HG03460 (cell line): ENCODE results near the gene NFE2L1.
"Not testable (repeated sequence)": the region's sequence is repeated elsewhere in the genome, so short reads cannot be mapped to it uniquely, and the experiment has no call there.

ENCODE experiments used
- ATAC-seq: cut with Tn5 transposase; IDR thresholded peaks from one replicate; pipeline ENCODE4 v1.9.1; 2021; ENCODE audit not compliant: unreplicated experiment

The NFE2L1 gene

DNA sequence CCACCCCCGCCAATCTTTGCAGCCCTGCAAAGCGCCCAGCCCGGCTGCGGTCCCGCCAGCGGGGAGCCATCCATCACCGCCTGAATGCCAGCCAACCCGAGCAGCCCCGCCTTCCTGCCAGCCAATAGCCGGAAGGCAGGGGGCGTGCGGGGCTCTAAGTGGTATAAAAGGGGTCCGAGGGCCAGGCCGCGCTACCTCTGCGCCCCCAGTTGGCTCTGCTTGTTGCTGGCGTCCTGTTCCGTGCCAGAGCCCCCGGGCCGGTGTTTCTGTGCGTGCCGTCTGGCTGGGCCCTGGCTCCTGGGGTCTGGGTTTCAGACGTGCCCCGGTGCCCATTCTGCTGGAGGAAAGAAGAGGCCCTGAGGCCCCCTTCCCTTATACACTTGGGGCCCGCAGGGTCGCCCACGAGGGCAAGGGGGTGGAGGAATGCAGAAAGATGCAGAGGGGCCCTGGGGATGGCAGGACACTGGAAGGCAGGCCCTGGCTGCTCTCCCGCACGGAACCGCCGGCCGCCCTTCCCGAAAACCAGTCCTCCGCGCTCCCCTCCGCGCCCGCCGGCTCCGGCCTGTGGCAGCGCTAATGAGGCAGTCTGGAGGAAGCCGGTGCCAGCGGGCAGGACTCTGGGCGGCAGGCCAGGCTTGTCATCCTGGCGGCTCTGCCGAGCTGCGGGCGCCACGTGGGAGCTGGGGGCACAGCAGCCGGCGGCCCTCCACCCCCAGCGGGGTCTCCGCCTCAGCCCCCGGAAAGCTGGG is 24.6 kb upstream of the NFE2L1 start:
- no peak for ATAC-seq

- ATAC-seq, result peak; percentile 8
These were observed 23.8 kb upstream of the NFE2L1 start for GRCh38 chr17:48024149-48025039.

DNA sequence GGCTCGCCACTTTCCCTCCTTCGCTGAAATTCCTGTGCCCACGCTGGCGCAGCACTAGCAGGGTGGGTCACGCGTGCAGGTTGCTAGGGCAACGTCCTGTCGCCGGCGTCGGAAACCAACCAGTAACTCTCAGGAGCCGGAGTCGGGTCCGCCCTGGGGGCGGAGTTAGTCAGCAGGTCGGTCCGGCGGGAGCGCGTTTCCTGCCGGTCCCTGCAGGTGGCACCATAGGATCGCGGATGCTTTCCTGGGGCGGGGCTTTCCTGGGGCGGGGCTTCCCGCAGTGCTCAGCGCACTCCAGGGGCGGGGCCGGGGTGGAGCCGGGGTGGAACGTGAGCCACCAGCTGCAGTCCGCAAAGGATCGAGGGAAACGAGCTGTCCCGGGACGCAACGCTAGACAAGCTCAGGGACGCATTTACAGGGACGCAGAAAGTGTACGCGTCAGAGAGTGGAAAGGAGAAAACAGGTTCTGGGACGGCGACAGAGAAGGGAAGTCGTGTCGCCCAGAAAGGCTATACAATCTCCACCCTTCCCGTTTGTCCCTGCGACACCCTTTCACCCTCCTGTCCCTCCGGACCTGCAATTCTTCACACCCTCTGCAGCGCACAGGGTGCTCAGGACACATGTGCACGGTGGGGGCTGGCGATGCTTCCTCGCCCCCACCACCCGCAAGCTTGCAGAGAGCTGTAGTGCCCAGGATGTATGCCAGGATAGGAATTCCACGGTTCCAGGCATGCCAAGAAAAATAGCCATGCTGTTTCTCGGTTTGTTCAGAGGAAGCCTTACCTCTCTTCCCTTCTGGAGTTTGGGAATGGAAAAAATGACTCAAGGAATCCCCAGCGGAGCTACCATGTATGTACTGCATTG is 22.9 kb upstream of the NFE2L1 start:
- ATAC-seq, result peak; percentile 65

DNA sequence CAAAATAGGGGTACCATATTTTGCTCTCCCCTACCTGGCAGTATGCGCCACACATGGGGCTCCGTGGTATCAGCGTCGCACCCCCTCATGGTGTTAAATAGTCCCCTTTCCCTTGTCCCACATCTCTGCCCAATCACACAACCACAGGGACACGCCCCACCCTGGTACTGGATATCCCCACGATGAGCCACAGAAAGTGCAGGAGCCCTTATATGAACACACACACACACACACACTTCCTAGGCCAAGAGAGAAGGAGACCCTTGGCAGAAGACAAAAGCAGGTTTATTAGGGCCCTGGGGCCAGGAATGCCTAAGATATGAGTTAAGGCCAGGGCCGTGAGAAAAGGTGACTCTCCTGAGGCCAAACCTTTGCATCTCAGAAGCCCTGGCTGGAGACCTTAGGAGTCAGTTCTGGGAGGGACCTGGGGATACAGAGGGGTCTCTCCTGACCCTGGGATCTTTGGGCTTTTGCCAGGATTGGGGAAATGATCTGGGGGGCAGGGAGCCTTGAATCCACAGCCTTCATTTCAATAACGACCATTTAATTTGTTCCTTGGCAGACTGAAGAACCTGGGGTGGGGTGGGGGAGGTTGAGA is 22.2 kb upstream of the NFE2L1 start:
- ATAC-seq, result no peak

- ATAC-seq, result no peak
These were observed 21.4 kb upstream of the NFE2L1 start for GRCh38 chr17:48026502-48027321.

- ATAC-seq, result no peak
These were observed 20.7 kb upstream of the NFE2L1 start for GRCh38 chr17:48027322-48027981.

GRCh38 chr17:48028736-48029135 is 19.4 kb upstream of the NFE2L1 start:
- no peak for ATAC-seq

GRCh38 chr17:48030531-48030930 is 17.6 kb upstream of the NFE2L1 start:
- ATAC-seq, result no peak

- ATAC-seq, result no peak
These were observed 16.2 kb upstream of the NFE2L1 start for GRCh38 chr17:48031966-48032365.

DNA sequence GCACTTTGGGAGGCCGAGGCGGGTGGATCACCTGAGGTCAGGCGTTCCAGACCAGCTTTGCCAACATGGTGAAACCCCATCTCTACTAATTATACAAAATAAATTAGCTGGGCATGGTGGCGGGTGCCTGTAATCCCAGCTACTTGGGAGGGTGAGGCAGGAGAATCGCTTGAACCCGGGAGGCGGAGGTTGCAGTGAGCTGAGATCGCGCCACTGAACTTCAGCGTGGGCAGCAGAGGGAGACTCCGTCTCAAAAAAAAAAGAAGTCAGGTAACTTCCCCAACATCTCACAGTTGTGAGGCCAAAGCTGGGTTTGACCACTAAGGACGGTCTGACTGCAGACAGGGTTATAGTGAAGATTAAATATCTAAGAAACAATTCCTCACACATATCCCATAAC is 13.4 kb upstream of the NFE2L1 start:
- ATAC-seq, result not testable (repeated sequence)

- ATAC-seq, result no peak
These were observed 11.5 kb upstream of the NFE2L1 start for GRCh38 chr17:48036693-48037035.

- ATAC-seq, result no peak
These were observed 10.9 kb upstream of the NFE2L1 start, which contains the start of gene COPZ2 for GRCh38 chr17:48037036-48037837. Gene COPZ2 (minus strand): TSS chr17:48037797. CDS start chr17:48037777, 20 bp downstream.

DNA sequence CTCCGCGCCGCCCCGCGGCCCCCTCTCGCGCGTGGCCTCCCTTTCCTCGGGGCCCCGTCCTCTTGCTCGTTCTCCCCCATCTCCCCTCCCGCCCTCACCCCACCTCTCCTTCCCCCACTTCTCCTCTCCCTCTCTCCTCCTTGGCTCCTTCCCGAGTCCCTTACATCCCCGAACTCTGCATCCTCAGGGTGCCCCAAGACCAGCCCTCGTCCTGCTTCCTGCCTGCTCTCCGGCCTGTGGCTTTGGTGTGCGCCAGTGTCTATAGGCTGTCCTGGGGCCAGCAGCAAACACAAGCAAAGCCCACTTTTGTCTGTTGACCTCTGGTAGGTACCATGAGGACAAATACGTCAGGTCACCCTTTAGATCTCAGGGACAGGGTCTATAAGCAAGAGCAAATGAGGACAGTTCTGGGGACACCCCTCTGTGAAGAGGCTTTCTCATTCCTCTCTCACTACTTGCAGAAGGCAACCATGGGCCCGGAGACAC is 10.3 kb upstream of the NFE2L1 start:
- no peak for ATAC-seq

DNA sequence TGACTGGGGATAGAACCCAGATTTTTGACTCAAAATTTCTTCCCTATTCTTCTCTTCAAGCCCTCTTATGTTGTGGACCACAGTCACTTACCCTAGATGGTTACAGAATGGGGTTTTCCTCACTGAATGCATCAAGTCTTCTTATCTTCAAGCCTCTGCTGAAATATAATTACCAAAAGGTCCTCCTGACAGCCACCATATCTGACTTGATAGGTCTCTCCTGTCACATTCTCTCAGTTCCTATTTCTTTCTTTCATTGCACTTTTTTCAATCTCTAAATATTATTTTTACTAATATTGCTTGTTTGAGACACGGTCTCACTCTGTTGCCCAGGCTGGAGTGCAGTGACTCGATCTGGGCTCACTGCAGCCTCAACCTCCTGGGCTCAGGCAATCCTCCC is 9.5 kb upstream of the NFE2L1 start:
- no peak for ATAC-seq

DNA sequence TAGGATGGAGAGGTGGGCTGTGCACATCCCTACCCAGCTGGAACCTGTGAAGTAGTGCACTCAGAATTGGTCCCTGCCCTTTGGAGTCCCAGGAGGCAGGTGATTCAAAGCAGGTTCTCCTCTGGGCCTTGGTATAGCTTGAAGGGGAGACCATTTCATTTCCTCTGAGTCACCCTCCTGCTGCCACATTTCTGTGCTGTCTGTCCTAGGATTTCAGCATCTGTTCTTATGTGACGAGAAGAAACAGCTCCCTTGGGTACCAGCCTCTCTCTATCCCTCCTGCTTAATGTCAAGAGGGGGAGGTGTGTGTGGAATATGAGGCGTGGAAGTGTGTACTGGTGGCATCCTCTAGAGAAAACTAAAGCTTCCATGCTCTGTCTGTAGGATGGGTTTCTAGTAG is 5.0 kb upstream of the NFE2L1 start:
- ATAC-seq, result no peak

- no peak for ATAC-seq
These were observed 3.3 kb upstream of the NFE2L1 start for GRCh38 chr17:48044851-48045250.

- ATAC-seq, result no peak
These were observed 2.7 kb upstream of the NFE2L1 start for GRCh38 chr17:48045316-48046001.

- ATAC-seq, result no peak
These were observed 1.9 kb upstream of the NFE2L1 start for GRCh38 chr17:48046296-48046695.
